ENCODE results near the gene SGSM2. TPM values are rescaled to one million over a fixed set of nuclear protein-coding genes. Genes with fewer than 3 reads are reported as not detected.
A peak's percentile ranks its signal among the peaks of the same experiment; 100 is the strongest.

The SGSM2 gene
- total and polyA plus RNA-seq, 3 experiments from 2014 or later, result 16.3 to 43.1 (median 39.8) TPM

DNA sequence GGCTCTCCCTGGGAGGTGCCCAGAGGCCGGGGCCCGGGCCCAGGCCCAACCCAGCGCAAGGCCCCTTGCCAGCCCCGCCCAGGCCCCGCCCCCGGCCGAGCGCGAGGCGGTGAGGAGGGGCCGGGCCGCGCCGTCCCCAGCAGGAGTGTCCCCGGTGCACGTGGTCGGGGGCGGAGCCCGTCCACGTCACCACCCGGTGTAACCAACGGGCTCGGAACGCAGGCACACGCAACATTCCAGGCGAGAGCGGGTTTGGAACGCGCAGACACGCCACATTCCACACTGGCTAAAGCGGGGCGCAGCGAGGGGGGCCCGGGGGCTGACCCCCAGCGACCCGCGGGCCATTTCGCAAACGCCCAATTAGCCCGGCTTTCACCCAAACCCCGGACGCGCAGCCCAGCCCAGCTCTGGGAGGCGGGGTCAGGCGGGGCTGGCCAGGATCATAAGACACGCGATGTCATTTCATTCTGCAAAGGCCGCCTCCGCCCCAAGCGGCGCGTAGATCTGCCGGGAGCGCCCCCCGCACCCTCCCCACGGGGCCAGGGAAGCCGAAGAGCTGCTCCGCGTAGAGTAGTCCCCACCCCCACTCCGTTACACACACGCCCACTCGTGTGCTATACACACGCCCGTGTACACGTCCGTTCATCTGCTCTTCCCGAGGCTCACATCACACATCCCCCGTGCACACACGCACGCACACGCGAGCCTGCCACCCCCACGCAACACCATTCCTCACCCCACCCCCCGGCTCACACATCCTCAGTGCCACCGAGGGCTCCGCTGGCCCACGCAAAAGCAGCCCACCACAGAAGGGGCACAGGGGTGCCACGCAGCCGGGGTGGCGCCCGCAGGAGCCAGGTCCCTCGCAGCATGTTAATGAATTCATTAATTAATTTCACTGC lies 62.5 kb downstream of the SGSM2 start:
- Histone ChIP-seq H3K27me3 (ENCODE audit: insufficient read depth, low read length, poor library complexity, severe bottlenecking) (no peaks in the 10 kb centered on the region), H3K9me3 (ENCODE audit: low read length) (no peaks in the 10 kb centered on the region), H3K4me3 (ENCODE audit: low read length) (peak overlapping the region; percentile 96), H3K27ac (ENCODE audit: low read depth, low read length) (peak overlapping the region; percentile 96), H3K4me1 (ENCODE audit: insufficient read depth, low read length) (peaks cover 46% of the 10 kb centered on the region), H3K36me3 (ENCODE audit: insufficient read depth, low read length) (no peaks in the 10 kb centered on the region)
- ChIA-PET CTCF (interaction anchor here (0.8 to 3.1 kb wide), 4 partner anchors 16 to 18 kb away, joined by 3 to 23 read pairs (median 4); no protein-coding TSS in a partner anchor), POLR2A (interaction anchor here (0.6 to 2.9 kb wide), 7 partner anchors 8 to 413 kb away, joined by 3 to 24 read pairs (median 4); partner anchors contain the start of genes METTL16, SGSM2 and TSR1)
- peaks cover 0 to 3% of the 10 kb centered on the region in 2 donors for H3K27me3 Mint-ChIP-seq
- H3K4me1 Mint-ChIP-seq, result peaks cover 36 to 56% (median 38%) of the 10 kb centered on the region in 3 donors
- DNase-seq, result peak; percentile 91 to 93 (median 92)
- H3K36me3 Mint-ChIP-seq, result peaks cover 0 to 14% (median 0%) of the 10 kb centered on the region in 3 donors
- peak overlapping the region; percentile 93 to 100 (median 100) for H3K27ac Mint-ChIP-seq
- H3K9me3 Mint-ChIP-seq, result no peaks in the 10 kb centered on the region
- H3K4me3 Mint-ChIP-seq, result peak overlapping the region; percentile 96 to 100 (median 98)

- peak overlapping the region; percentile 91 to 100 (median 98) for H3K27ac Mint-ChIP-seq
- peak; percentile 34 to 75 (median 46) for DNase-seq
- Histone ChIP-seq H3K27ac (ENCODE audit: low read depth, low read length) (peak overlapping the region; percentile 96), H3K27me3 (ENCODE audit: insufficient read depth, low read length, poor library complexity, severe bottlenecking) (no peaks in the 10 kb centered on the region), H3K36me3 (ENCODE audit: insufficient read depth, low read length) (no peaks in the 10 kb centered on the region), H3K4me1 (ENCODE audit: insufficient read depth, low read length) (peaks cover 46% of the 10 kb centered on the region), H3K9me3 (ENCODE audit: low read length) (no peaks in the 10 kb centered on the region), H3K4me3 (ENCODE audit: low read length) (peak overlapping the region; percentile 96)
- ChIA-PET CTCF (interaction anchor here (1.0 to 3.1 kb wide), 3 partner anchors 16 to 18 kb away, joined by 4 to 23 read pairs (median 4); no protein-coding TSS in a partner anchor), POLR2A (interaction anchor here (0.7 to 2.9 kb wide), 3 partner anchors 9 to 111 kb away, joined by 3 to 24 read pairs (median 4); partner anchors contain the start of genes METTL16, SGSM2 and TSR1)
- H3K9me3 Mint-ChIP-seq, result no peaks in the 10 kb centered on the region
- H3K4me1 Mint-ChIP-seq, result peaks cover 36 to 52% (median 42%) of the 10 kb centered on the region in 3 donors
- peaks cover 0 to 14% (median 1%) of the 10 kb centered on the region in 3 donors for H3K36me3 Mint-ChIP-seq
- H3K27me3 Mint-ChIP-seq, result peaks cover 0 to 3% of the 10 kb centered on the region in 2 donors
- H3K4me3 Mint-ChIP-seq, result peak overlapping the region; percentile 96 to 100 (median 98)
These were observed 63.2 kb downstream of the SGSM2 start for GRCh38 chr17:2400474-2400866.

DNA sequence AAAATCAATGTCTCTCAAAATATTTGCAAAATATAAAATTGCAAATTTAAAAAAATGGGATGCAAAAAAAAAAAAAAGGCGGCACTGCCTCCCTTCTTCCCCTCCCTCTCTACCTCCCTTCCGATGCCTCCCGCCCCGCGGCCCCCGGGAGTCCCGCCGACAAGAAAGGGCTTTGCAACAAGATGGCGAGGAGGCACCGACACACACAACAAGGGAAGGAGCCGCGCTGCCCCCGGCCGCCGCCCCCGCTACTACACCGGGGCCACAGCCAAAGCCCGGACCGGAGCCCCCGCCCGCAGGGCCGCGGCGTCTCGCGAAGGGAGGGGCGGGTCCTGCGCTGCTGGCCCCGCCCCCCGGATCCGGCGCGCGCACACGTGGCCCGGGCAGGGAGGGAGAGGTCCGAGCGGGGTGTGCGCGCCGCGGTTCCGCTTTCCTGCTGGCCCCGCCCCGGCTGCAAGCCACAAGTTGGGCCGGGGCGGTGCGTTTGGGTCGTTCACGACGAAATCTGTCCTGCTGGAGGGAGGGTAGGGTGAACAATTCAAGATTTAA lies 63.6 kb downstream of the SGSM2 start, which contains the start of gene MNT:
Gene MNT, minus strand, starts transcription at position 184 of the 549 bp plus-strand sequence. CDS start 348 bp downstream, outside the sequence.
- peak within 1 kb of the TSS; percentile 99 to 100 (median 100) for H3K27ac Mint-ChIP-seq
- peaks cover 34 to 47% (median 40%) of the 10 kb centered on the region in 3 donors for H3K4me1 Mint-ChIP-seq
- peak within 1 kb of the TSS; percentile 96 to 100 (median 98) for H3K4me3 Mint-ChIP-seq
- H3K9me3 Mint-ChIP-seq, result no peaks in the 10 kb centered on the region
- H3K27me3 Mint-ChIP-seq, result peaks cover 0 to 3% of the 10 kb centered on the region in 2 donors
- H3K4me1 ChIP-seq (ENCODE audit: insufficient read depth, low read length), result peaks cover 42% of the 10 kb centered on the region
- POLR2A ChIA-PET, result interaction anchor here (0.6 to 2.9 kb wide), 7 partner anchors 9 to 346 kb away, joined by 3 to 51 read pairs (median 5); partner anchors contain the start of genes HIC1, SGSM2 and TSR1
- H3K4me3 ChIP-seq (ENCODE audit: low read length), result peak within 1 kb of the TSS; percentile 96
- peak; percentile 90 to 97 (median 96) for DNase-seq
- no peaks in the 10 kb centered on the region for H3K9me3 ChIP-seq (ENCODE audit: low read length)
- H3K27me3 ChIP-seq (ENCODE audit: insufficient read depth, low read length, poor library complexity, severe bottlenecking), result no peaks in the 10 kb centered on the region
- H3K36me3 Mint-ChIP-seq, result peaks cover 0 to 14% (median 1%) of the 10 kb centered on the region in 3 donors
- CTCF ChIA-PET, result interaction anchor here (0.8 to 3.1 kb wide), 7 partner anchors 8 to 65 kb away, joined by 3 to 23 read pairs (median 6); partner anchors contain the start of gene TSR1
- H3K27ac ChIP-seq (ENCODE audit: low read depth, low read length), result peak within 1 kb of the TSS; percentile 96
- H3K36me3 ChIP-seq (ENCODE audit: insufficient read depth, low read length), result no peaks in the 10 kb centered on the region

DNA sequence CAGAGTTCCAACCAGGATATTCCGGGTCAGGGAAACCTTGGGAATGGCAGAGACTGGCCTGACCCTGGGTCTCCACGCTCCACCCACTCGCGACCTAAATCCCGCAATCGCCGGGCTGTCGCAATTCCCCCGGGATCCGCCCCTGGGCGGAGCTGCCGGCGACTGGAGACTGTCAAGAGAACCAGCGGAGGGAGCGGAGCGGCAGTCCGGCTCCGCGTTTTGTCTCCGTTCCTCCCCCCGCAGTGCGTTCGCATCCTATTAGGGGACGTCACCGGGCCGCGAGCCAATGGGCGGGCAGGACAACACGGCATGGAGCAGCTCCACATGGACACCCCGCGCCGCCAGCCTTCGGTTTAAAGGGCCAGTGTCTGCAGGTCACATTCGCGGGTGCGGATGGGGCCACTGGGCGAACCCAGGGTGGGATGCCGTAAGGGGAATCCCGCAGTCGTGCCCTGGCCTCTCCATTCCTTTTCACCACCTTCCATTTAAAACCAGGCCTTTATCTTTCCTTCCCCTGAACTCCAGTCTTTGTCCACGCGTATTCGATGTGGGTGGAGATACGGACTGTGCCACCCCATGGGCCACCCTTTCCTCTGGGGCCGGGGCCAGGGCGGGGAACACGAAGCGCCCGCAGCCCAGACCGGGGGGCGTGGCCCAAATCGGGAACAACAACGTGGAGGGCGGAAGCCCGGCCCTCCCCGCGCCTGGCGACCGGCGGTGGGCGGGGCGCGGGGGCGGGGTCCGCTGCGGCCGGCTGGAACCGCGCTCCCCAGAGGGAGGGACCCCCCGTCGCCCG lies 64.3 kb downstream of the SGSM2 start:
- Histone ChIP-seq H3K27me3 (ENCODE audit: insufficient read depth, low read length, poor library complexity, severe bottlenecking) (no peaks in the 10 kb centered on the region), H3K4me1 (ENCODE audit: insufficient read depth, low read length) (peaks cover 35% of the 10 kb centered on the region), H3K4me3 (ENCODE audit: low read length) (peak overlapping the region; percentile 79), H3K9me3 (ENCODE audit: low read length) (no peaks in the 10 kb centered on the region), H3K36me3 (ENCODE audit: insufficient read depth, low read length) (no peaks in the 10 kb centered on the region), H3K27ac (ENCODE audit: low read depth, low read length) (peak overlapping the region; percentile 96)
- Mint-ChIP-seq H3K4me1 (peaks cover 31 to 42% (median 36%) of the 10 kb centered on the region in 3 donors), H3K27me3 (peaks cover 0 to 3% of the 10 kb centered on the region in 2 donors), H3K36me3 (peaks cover 0 to 16% (median 1%) of the 10 kb centered on the region in 3 donors), H3K27ac (peak overlapping the region; percentile 98 to 100 (median 99)), H3K9me3 (no peaks in the 10 kb centered on the region), H3K4me3 (peak overlapping the region; percentile 90 to 100 (median 98))
- peak; percentile 99 to 100 (median 100) for DNase-seq
- POLR2A ChIA-PET, result interaction anchor here (0.6 to 2.9 kb wide), 7 partner anchors 9 to 347 kb away, joined by 3 to 51 read pairs (median 5); partner anchors contain the start of genes HIC1, SGSM2 and TSR1
- CTCF ChIA-PET, result interaction anchor here (0.8 to 3.1 kb wide), 8 partner anchors 9 to 65 kb away, joined by 3 to 23 read pairs (median 5); partner anchors contain the start of gene TSR1

- Mint-ChIP-seq H3K9me3 (no peaks in the 10 kb centered on the region), H3K4me3 (peak overlapping the region; percentile 77 to 86 (median 84)), H3K36me3 (peaks cover 0 to 23% (median 1%) of the 10 kb centered on the region in 3 donors), H3K27me3 (peaks cover 0 to 3% of the 10 kb centered on the region in 2 donors), H3K4me1 (peaks cover 26 to 36% (median 32%) of the 10 kb centered on the region in 3 donors), H3K27ac (peak overlapping the region; percentile 79 to 99 (median 88))
- ChIA-PET POLR2A (interaction anchor here (1.2 to 1.9 kb wide), 2 partner anchors 10 to 20 kb away, joined by 5 to 51 read pairs; no protein-coding TSS in a partner anchor), CTCF (interaction anchor here (1.3 to 3.1 kb wide), 5 partner anchors 11 to 20 kb away, joined by 3 to 23 read pairs (median 7); no protein-coding TSS in a partner anchor)
- DNase-seq, result peak in 2 of 5 donors; percentile 21 to 51
- Histone ChIP-seq H3K9me3 (ENCODE audit: low read length) (no peaks in the 10 kb centered on the region), H3K36me3 (ENCODE audit: insufficient read depth, low read length) (no peaks in the 10 kb centered on the region), H3K4me1 (ENCODE audit: insufficient read depth, low read length) (peaks cover 26% of the 10 kb centered on the region), H3K4me3 (ENCODE audit: low read length) (peak overlapping the region; percentile 70), H3K27ac (ENCODE audit: low read depth, low read length) (peak overlapping the region; percentile 62), H3K27me3 (ENCODE audit: insufficient read depth, low read length, poor library complexity, severe bottlenecking) (no peaks in the 10 kb centered on the region)
These were observed 65.2 kb downstream of the SGSM2 start for GRCh38 chr17:2402544-2402943.

DNA sequence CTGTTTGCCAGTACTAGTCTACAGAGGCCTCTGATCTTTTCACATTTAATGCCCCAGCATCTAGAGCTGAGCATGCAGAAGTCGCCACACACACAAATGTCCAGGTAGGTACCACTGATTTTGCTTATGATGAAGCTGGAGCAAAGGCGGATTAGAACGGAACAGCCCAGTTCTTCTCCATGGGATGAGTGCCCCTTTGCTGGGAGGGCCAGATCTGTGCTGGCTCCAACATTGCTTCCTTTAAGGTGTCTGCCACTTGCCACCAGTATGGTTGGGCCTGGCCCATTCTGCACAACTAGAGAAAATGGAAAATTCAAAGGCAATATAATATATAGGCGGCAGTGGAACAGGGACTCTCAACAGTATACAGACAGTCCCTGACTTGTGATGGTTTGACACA lies 65.7 kb downstream of the SGSM2 start:
- CTCF ChIA-PET, result interaction anchor here (1.4 to 3.1 kb wide), 5 partner anchors 12 to 20 kb away, joined by 6 to 23 read pairs (median 8); no protein-coding TSS in a partner anchor

More for the DNA sequence above, 65.7 kb downstream of the SGSM2 start:
- no peak overlapping the region for H3K4me3 ChIP-seq (ENCODE audit: low read length)
- peaks cover 21% of the 10 kb centered on the region for H3K4me1 ChIP-seq (ENCODE audit: insufficient read depth, low read length)
- Mint-ChIP-seq H3K36me3 (peaks cover 0 to 23% (median 1%) of the 10 kb centered on the region in 3 donors), H3K27me3 (peaks cover 0 to 3% of the 10 kb centered on the region in 2 donors), H3K4me3 (peak overlapping the region; percentile 77 to 86 (median 84)), H3K27ac (peak overlapping the region in 7 of 8 donors; percentile 79 to 99 (median 89)), H3K9me3 (no peaks in the 10 kb centered on the region), H3K4me1 (peaks cover 22 to 31% (median 30%) of the 10 kb centered on the region in 3 donors)
- POLR2A ChIA-PET, result interaction anchor here (1.3 kb wide), 1 partner anchor 12 kb away, joined by 8 read pairs; no protein-coding TSS in a partner anchor
- no peaks in the 10 kb centered on the region for H3K27me3 ChIP-seq (ENCODE audit: insufficient read depth, low read length, poor library complexity, severe bottlenecking)
- no peaks in the 10 kb centered on the region for H3K36me3 ChIP-seq (ENCODE audit: insufficient read depth, low read length)
- DNase-seq, result no peak
- H3K27ac ChIP-seq (ENCODE audit: low read depth, low read length), result no peak overlapping the region
- no peaks in the 10 kb centered on the region for H3K9me3 ChIP-seq (ENCODE audit: low read length)
